H4 (cell line): ENCODE results near the gene UBTF. TPM values are rescaled to one million over a fixed set of nuclear protein-coding genes. Genes with fewer than 3 reads are reported as not detected.
"Not testable (repeated sequence)": the region's sequence is repeated elsewhere in the genome, so short reads cannot be mapped to it uniquely, and the experiment has no call there.

Experiments used
- DNase-seq: peaks from one replicate; pipeline ENCODE4 v3.0.0-alpha.2; 2015; ENCODE audit warnings: low spot score
- total RNA-seq: library from RNA; depleted of rRNA; stranded (reverse); fragments of >200 nt; shearing (Covaris generic); gene quantifications from 2 replicates; pipeline ENCODE4 v1.2.3, GENCODE V29; 2014

UBTF gene
- total RNA-seq, 1 experiment from 2014 or later = 36.4 TPM

DNA sequence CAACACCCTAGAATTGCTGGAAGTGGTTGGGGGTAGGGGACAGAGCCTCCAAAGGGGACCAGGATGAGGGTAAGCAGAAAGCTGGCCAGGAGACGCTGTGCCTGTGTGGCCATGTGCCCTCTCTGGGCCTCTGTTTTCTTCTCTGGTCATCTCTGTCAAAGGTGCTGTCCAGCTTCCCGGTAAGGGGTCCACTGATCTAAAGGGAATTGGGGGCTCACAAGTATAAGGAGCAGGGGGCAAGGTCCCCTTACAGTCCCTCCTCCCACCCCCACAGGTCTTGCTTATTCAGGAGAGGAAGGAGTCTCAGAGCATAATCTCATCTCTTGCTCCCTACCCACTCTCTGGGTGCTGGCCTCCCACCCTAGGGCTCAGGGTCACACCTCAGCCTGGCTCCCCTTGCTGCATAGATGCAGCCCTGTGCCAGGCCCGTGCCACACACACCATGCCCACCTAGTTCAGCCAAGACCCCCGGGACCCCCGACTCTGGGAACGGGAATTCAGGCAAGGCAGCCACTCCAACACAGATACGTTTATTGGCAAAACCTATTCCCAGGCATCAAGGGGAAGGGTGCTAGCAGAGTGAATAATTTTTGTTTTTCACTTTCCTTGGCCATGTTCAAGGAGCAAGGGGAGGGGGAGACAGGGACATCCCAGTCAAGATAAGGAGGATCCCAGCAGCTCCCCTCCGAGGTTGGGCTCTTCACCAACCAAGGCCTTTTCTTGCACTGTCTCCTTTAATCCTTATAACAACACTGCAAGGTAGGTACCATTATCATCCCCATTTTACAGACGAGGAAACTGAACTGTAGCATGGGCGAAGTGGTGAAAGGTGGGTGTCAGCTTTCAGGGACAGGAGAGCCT is 28.6 kb upstream of the UBTF start:
- DNase-seq = no peak

DNA sequence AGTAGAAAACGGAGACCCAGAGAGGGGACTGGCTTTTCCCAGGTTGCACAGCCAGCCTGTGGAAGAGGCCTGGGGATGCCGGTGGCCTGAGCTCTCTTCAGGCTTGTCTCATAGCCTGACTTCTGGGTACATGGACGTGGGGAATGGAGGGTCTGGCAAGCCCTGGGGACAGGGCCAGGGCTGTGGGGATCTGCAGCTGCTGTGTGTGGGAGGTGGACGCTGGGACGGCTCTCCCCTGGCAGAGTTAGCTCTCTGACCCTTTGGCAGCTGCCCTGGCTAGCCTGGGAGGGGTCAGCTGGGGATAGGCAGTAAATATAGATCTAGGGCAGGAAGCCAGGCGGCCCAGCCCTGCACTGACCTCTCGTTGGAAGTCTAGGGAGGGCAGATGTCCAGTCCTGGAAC is 28.0 kb upstream of the UBTF start:
- no peak for DNase-seq

DNA sequence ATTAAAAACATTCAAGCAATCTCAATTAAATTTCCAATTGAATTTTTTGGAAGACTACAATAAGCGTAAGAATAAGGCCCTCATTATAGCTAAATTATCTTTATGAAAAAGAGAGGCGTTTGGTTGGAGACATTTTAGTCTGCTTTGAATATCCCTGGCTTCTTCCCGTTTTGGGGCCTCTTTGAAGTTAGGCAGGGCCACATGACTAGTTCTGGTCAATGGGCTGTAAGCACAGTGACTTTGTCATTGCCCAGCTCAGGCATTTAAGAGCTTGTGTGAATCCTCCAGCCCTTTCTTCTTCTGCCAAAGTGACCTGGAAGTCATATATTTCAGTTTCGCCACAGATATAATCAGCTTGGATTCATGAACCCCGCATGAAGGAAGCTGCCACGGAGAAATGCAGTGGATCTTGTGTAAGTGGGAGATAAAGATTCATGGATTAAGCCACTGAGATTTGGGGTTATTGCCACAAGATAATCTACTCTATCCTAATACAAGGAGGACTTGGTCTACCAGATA is 21.7 kb upstream of the UBTF start:
- no peak for DNase-seq

DNA sequence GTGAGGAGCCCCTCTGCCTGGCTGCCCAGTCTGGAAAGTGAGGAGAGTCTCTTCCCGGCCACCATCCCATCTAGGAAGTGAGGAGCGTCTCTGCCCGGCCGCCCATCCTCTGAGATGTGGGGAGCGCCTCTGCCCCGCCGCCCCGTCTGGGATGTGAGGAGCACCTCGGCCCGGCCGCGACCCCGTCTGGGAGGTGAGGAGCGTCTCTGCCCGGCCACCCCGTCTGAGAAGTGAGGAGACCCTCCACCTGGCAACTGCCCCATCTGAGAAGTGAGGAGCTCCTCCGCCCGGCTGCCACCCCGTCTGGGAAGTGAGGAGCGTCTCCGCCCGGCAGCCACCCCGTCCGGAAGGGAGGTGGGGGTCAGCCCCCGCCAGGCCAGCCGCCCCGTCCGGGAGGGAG is 18.4 kb upstream of the UBTF start:
- not testable (repeated sequence) for DNase-seq

DNA sequence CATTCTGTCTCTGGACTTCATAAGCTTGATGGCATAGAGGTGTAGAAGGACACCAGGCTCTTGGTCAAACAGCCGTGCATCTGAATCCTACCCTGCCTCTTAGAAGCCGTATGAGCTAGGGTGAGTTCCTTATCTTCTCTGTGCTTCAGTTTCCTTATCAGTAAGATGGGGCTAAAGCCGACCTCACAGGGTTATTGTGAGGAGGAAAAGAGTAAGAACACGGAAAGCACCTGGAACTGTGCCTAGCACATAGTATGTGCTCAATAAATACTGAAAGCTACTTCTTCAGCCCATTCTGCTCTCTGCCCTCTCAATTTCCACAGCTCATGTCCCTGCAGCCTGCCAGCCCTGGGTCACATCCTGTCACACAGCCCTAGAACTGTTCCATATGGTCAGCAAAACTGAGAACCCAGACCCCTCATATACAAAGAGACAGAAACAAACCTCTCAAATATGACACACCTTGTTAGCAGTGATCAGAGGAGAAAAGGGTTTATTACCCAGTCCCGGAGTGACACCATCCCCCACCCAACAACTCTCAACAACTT is 17.0 kb upstream of the UBTF start:
- DNase-seq = no peak

DNA sequence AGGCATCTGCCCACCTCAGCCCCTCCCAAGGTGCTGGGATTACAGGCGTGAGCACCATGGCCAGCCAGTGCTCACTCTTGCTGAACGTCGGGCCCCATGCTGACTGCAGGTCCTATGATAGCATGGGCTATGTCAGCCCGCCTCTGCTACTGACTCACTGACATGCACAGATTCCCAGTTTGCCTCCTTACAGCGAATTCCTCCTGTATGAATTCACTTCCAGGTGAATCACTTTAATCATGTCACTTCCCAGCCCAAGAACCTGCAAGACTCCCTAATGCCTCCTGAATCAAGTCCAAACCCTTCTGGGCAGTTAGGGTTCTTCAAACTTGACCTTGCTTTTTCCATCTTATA is 16.1 kb upstream of the UBTF start:
- DNase-seq = no peak

DNA sequence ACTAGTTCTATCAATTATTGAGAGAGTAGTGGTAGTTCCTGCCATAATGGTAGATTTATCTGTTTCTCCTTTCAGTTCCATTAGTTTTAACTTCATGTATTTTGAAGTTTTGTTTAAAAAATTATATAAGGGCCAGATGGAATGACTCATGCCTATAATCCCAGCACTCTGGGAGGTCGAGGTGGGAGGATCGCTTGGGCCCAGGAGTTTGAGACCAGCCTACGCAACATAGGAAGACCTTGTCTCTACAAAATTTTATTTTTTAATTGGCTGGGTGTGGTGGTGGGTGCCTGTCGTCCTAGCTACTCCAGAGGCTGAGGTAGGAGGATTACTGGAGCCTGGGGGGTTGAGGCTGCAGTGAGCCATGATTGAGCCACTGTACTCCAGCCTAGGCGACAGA is 14.1 kb upstream of the UBTF start:
- DNase-seq = no peak

DNA sequence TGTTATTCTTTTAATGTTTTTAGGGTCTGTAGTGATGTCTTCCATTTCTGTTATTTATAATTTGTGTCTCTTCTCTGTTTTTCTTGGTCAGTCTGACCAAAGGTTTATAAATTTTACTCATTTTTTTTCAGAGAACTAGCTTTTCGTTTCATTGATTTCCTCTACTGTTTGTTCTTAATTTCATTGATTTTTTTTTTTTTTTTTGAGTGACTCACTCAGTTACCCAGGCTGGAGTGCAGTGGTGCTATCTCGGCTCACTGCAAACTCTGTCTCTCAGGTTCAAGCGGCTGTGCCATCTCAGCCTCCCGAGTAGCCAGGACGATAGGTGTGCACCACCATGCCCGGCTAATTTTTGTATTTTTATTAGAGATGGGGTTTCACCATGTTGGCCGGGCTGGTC is 12.6 kb upstream of the UBTF start:
- DNase-seq = no peak

DNA sequence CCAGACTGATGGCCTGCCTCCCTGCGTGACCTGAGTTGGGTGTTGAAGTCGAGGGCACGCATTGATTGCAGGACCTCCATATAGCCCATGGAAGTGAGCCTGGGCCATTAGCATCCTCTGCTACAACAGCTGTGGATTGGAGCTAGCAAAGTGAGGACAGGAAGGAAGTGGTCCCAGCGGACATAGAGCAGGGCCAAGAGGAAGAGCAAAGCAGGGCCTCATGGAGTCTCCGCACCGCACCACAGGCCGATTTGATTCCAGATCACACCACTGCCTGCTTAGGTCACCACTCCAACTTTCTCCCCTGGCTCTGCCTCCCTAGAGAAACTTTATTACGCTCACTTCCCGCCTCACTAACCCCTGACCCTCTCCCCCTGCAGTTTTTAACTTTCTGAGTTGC is 10.7 kb upstream of the UBTF start:
- DNase-seq = no peak

DNA sequence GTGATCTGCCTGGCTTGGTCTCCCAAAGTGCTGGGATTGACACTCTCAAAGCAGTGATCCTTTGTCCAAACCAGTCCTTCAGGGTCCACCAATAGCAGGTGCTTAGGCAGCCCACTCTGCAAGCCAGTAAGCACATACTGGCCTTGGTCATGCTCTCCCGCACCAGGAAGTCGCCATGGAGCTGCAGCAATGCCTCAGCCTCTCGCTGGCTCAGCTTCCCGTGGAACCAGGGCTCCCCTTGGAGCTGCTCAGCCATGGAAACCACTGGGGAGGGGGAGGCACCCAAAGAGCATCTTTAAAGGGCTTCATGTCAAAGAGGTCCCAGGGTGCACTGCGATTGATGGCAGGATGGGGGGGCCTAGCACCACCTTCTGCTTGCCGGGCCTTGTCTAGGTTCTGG is 9.6 kb upstream of the UBTF start:
- no peak for DNase-seq

DNA sequence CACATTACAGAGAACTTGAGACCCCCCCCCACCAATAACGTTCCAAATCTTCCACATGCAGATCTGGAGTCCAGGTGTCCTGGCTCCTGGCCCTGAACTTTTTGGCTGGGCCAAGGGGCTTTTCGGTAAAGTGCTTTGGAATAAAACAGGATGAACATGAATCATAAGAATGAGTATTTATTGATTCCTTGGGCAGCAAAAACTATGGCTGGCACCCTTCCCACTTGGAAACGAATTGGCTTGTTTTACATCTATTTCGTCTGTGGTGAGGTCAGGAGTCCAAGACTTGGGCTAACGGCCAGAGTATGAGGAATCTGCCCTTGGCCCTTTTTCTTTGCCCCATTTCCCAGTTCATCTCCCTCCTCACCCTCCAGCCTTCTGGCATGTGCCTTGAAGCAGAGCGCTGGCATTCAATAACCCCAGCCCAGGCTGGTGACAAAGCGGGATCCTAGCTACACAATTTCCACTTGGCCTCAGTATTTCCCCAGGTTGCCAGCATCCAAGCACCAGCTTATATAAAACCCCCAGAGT is 4.1 kb upstream of the UBTF start:
- DNase-seq = no peak

DNA sequence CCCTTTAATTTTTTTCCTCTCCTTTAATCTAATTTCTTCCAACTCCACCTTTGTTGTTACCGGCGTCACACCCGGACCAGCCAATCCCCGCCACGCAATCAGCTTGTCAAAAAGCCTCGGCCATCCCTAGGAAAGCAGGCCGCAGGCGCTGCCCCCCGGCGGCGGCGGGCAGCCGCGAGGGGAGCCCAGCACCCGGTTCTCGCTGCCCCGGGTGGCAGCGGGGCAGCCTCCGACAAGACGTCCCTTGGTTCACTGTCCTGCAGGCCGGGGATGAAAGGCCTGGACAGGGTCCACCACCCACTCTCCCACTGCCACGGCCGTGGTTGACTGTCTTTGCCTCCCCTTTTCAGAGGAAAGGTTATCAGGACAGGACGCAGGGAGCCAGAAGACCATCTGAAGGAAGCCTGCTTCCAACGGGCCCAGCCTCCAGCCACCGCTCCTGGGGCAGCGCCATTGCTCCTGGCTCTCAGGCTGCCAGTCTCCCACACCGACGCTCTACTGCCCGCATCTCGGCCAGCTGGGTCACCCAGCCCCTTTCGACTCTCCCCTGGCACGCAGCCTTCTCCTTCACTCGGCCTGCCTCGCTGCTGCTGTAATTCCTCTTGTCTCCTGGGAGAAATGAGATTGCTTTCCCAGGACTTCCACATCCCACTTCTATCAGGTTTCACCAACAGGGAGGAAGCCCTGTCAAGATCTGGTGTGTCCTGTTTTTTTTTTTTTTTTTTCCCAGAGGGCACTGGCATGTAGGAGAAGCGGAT is 2.8 kb upstream of the UBTF start:
- no peak for DNase-seq

DNA sequence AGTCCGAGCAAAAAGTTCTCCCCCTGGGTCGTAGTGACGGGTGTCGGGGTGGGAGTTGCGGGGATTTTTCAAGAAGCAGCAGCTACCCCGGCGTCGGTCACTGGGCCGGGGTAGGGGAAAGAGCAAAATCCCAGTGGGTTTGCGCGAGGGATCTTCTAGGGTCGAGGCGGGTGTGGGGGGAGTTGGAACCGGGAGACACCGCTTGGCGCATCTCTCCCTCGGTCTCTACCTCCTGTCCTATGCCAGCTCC is 2.3 kb upstream of the UBTF start:
- DNase-seq = no peak

DNA sequence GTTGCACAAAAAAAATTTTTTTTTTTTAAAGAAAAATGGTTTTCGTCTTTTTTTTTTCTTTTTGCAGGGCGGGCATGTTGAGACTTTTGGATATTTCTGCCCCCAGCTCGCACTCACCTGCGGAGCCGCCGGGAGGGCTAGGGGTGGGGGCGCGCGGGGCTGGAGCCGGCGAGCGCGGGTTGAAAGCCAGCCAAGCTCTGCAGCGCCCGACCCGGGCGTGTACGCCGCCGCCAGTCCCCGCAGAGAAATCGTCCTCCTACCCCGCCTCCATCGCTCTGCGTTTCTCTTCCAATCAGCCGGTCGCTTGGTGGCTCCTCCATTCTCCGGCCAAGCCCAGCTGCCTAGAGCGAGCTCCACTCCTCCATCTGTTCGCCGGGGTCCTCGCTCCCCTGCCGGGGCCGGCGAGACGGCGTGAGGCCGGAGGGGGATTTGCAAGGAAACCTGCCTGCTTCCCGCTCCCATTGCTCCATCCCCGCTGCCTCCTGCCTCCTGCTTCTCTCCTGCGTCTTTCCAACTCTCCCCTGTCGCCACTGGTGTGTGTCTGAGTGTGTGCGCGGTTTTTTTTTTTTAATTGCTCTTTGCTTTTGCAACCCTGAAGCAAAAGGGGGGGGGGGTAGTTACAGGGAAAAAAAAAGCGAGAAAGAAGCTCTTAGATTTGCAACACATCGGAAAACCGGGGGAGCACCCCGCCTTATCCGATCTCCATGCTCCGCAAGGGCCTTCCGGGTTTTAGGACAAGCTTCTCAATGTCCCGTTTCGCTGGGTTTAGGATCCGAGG is 1.8 kb upstream of the UBTF start:
- peak; percentile 47 for DNase-seq

DNA sequence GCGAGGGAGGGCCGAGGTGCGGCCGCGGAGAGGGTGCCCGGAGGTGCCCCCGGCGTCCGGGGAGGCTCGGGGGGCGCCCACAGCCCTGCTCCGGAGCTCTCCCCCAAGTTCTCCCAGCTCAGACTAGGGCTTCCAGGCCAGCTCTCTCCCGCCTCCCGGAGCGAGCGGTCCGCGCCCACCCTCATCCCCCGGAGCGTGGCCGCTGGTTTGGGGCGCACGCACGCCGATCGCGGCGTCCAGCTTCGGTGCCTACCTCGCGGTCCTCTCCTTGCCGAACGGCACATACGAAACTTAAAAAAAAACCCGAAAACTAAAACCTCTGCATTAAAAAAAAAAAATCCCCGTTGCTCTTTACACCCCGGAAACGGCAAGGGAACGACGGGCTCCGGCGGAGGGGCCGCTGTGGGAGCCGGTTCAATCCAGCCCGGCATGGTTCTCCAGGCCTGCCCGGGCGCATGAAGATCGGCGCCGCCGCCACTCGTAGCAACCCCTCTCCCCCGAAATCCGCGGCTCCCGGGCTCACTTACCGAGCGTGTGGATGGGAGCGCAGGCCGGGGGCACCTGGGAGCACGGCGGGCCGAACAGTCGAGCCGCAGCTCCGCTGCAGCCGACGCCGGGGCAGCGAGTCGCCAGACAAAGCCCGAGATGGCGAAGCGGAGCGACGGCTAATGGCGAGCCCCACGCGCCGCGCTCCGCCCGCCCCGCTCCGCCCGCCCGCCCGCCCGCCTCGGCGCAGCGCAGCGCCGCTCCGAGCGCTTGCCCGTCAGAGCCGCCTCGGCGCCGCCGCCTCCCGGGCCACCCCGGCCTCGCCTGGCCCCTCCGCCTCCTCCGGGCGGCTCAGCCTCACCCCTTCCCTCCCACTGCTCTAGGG is 973 bp upstream of the UBTF start:
- no peak for DNase-seq

DNA sequence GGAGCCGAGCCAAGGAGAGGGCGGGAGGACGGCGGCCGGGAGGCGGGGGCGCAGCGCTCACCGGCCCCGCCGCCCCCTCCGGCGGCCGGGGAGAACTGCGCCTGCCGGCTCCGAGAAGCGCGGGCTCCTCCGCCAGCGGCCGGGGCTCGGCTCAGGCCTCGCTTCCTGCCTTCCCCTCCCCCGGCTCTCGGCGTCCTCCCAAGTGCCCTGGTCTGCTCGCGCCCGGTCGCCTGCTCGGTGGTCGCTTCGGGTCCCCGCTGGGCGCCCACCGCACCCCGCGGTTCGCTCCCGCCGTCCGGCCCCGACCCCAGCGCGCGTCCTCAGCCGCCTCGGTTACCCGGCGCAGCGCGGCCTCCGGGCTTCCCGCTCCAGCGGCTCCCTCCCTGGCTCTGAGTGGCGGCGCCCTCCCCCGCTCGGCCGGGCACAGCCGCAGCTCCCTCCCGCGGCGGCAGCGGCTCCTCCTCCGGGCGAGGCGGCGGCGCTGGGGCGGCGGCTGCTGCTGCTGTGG is 313 bp downstream of the UBTF start:
- DNase-seq = no peak

DNA sequence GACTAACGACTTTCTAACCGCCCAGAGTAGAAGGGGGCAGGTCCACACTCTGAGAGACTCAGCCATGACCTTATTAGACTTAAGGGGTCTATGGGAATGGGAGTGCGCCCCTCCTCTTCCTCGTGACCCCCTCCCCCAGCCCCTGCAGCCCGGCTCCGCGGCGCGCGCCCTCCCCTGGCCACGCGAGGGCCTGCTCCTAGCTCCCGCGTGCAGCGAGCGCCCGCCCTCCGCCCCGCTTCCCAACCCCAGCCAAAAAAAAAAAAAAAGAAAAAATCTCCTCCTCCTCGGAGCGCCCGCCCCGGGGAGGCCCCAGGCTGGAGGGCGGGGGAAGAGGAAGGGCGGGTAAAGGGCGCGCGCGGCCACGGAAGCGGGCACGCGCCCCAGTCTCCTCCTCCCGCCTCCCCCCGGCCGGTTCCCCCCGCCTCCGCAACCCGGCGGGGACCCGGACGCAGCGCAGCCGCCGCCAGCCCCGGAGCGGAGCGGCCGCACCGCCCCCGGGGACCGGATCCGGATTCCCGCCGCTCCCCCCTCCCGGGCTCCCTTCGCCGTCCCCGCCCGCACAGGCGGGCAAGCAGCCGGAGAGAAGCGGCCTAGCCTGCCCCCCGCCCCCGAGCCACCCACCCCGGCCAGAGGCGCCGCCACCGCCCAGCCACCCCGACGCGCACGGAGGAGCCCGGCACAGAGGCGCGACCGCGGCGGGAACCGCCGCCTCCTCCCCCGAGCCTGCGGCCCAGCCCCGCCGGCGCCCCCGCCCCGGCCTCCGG is 949 bp downstream of the UBTF start:
- DNase-seq = peak; percentile 73

DNA sequence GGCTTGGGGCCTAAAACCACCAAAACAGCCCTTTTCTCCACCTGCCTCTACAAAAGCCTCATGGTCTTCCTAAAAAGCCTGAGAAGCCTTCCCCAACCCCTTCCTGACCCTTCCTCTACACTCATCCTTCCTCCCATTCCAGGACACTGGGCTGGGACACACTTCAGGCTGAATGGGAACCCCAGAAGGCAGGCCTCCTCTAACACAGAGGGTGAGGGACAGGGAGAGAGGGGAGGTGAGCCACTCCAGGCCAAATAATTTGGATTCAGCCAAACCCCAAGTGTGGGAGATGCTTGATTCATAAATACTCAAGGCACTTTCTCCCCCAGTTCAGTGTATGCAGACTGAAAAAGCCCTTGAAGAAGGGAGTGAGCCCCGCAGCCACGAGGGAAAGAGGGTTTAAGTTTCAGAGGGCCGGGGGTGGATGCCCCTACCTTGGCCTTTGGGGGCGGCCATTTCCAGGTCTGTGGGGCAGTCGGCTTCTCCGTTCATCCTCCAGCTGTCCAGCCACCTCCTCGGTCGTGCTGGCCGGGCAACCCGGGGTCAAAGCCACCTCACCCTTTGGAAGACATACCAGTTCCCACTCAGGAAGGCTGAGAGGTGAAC is 1.6 kb downstream of the UBTF start:
- no peak for DNase-seq

DNA sequence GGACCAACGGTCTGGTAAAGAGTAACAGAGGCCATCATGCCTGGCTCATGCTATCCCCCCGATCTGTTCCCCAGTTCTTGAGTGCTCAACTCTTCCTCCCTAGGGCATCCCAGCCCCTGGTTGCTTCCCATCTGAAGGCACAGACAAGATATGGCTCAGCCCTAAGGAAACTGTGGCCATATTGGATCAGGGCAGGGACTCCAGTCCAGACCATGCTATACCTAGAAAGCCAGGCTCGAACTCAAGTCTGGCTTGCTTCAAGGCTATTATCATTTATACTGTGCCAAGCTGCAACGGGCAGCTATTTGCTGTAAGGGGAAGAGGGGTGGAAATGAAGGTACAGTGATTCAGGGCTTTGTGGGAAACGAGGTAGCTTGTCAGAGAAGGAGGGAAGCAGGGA is 2.8 kb downstream of the UBTF start:
- no peak for DNase-seq

DNA sequence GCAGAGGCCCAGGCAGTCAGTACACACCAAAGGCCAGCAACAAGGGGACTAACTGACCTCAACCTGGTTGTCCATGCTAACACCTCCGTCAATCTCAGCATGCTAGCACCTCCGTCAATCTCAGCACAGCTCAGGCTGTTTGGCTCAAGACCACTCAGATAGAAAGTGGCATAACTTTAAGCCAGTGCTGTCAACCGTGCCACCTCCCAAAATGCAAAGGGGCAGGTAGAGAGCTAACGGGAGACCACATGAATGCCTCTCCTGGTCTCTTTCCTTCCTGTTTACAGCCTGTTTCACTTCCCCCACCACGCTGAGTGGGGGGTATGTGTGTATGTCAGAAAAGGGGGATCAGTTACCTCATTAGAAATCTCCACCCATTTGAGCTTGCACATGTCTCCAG is 3.3 kb downstream of the UBTF start:
- DNase-seq = no peak
